ENCODE results near the gene CHRNE.

The CHRNE gene

GRCh38 chr17:4939546-4939795 is 36.6 kb upstream of the CHRNE start:
- H3F3A ChIP-seq (ENCODE audit: low read depth), result peaks cover 19% of the 10 kb centered on the region
- peaks cover 73% of the 10 kb centered on the region for H3K79me2 ChIP-seq (ENCODE audit: insufficient read depth, low read length)
- no peaks in the 10 kb centered on the region for H3K9me2 ChIP-seq (replicated peaks; ENCODE audit: low read depth, low read length)
- peak overlapping the region; percentile 67 for H2AFZ ChIP-seq (ENCODE audit: low read length)
- peaks cover 41% of the 10 kb centered on the region for H4K20me1 ChIP-seq (ENCODE audit: insufficient read depth, low read length, poor library complexity, severe bottlenecking)
- no peaks in the 10 kb centered on the region for H3K9me3 ChIP-seq (ENCODE audit: insufficient read depth, low read depth, low read length)
- TF ChIP-seq, protein P1, sequence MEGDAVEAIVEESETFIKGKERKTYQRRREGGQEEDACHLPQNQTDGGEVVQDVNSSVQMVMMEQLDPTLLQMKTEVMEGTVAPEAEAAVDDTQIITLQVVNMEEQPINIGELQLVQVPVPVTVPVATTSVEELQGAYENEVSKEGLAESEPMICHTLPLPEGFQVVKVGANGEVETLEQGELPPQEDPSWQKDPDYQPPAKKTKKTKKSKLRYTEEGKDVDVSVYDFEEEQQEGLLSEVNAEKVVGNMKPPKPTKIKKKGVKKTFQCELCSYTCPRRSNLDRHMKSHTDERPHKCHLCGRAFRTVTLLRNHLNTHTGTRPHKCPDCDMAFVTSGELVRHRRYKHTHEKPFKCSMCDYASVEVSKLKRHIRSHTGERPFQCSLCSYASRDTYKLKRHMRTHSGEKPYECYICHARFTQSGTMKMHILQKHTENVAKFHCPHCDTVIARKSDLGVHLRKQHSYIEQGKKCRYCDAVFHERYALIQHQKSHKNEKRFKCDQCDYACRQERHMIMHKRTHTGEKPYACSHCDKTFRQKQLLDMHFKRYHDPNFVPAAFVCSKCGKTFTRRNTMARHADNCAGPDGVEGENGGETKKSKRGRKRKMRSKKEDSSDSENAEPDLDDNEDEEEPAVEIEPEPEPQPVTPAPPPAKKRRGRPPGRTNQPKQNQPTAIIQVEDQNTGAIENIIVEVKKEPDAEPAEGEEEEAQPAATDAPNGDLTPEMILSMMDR (conservative IDR thresholded peaks at IDR 0.05; ENCODE audit: low read length), result no peak
- TF ChIP-seq EZH2phosphoT487 (IDR thresholded peaks at IDR 0.05; ENCODE audit: borderline replicate concordance), result no peak
- peaks cover 70% of the 10 kb centered on the region for H3K4me1 ChIP-seq (ENCODE audit: insufficient read depth, low read length, poor library complexity, severe bottlenecking)
- H3K9ac ChIP-seq (ENCODE audit: low read depth, low read length, poor library complexity, severe bottlenecking), result peak overlapping the region; percentile 99
- no peaks in the 10 kb centered on the region for H3K27me3 ChIP-seq (ENCODE audit: insufficient read depth, low read length, poor library complexity, severe bottlenecking)
- peaks cover 18% of the 10 kb centered on the region; the same call in 1 of the 2 replicates for H3K36me3 ChIP-seq (ENCODE audit: insufficient read depth, low read length)
- H3K4me3 ChIP-seq (ENCODE audit: low read length, poor library complexity, severe bottlenecking), result peak overlapping the region; percentile 90
- H3K4me2 ChIP-seq (ENCODE audit: low read depth, low read length, poor library complexity, severe bottlenecking), result peak overlapping the region; percentile 98

GRCh38 chr17:4938688-4939545 is 36.0 kb upstream of the CHRNE start:
- peak overlapping the region; percentile 99 for H3K9ac ChIP-seq (ENCODE audit: low read depth, low read length, poor library complexity, severe bottlenecking)
- H3K9me2 ChIP-seq (replicated peaks; ENCODE audit: low read depth, low read length), result no peaks in the 10 kb centered on the region
- TF ChIP-seq EZH2phosphoT487 (IDR thresholded peaks at IDR 0.05; ENCODE audit: borderline replicate concordance), result no peak
- TF ChIP-seq, protein P1 (conservative IDR thresholded peaks at IDR 0.05; ENCODE audit: low read length), result no peak
- peak overlapping the region; percentile 98 for H3K4me2 ChIP-seq (ENCODE audit: low read depth, low read length, poor library complexity, severe bottlenecking)
- peaks cover 69% of the 10 kb centered on the region for H3K4me1 ChIP-seq (ENCODE audit: insufficient read depth, low read length, poor library complexity, severe bottlenecking)
- H3K79me2 ChIP-seq (ENCODE audit: insufficient read depth, low read length), result peaks cover 67% of the 10 kb centered on the region
- H2AFZ ChIP-seq (ENCODE audit: low read length), result peak overlapping the region; percentile 67
- peak overlapping the region; percentile 90 for H3K4me3 ChIP-seq (ENCODE audit: low read length, poor library complexity, severe bottlenecking)
- H3F3A ChIP-seq (ENCODE audit: low read depth), result peaks cover 17% of the 10 kb centered on the region
- H3K9me3 ChIP-seq (ENCODE audit: insufficient read depth, low read depth, low read length), result no peaks in the 10 kb centered on the region
- peaks cover 16% of the 10 kb centered on the region; the same call in 1 of the 2 replicates for H3K36me3 ChIP-seq (ENCODE audit: insufficient read depth, low read length)
- no peaks in the 10 kb centered on the region for H3K27me3 ChIP-seq (ENCODE audit: insufficient read depth, low read length, poor library complexity, severe bottlenecking)
- peaks cover 38% of the 10 kb centered on the region for H4K20me1 ChIP-seq (ENCODE audit: insufficient read depth, low read length, poor library complexity, severe bottlenecking)

DNA sequence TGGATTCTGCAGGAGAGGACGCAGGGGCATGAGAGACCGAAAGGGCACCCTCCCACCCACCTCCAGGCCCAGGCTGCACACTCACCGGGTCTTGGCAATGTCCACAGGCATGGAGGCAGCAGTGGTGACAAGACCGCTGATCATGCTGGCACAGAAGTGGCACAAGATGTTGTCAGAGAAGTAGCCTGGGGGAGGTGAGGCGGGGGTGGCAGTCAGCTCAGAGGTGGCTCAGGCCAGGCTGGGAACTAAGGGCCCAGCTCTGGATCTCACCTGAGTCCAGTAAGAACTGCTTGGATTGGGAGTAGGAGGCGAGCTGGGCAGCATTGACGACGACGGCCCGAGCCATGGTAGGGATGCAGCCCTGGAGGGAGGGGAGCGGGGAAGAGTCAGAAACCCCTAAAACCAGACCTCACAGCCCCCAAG is 35.2 kb upstream of the CHRNE start:
- peak overlapping the region; percentile 99 for H3K9ac ChIP-seq (ENCODE audit: low read depth, low read length, poor library complexity, severe bottlenecking)
- H3K4me3 ChIP-seq (ENCODE audit: low read length, poor library complexity, severe bottlenecking), result peak overlapping the region; percentile 90
- TF ChIP-seq, protein P1 (conservative IDR thresholded peaks at IDR 0.05; ENCODE audit: low read length), result no peak
- TF ChIP-seq EZH2phosphoT487 (IDR thresholded peaks at IDR 0.05; ENCODE audit: borderline replicate concordance), result no peak

More for the DNA sequence above, 35.2 kb upstream of the CHRNE start:
- no peaks in the 10 kb centered on the region for H3K27me3 ChIP-seq (ENCODE audit: insufficient read depth, low read length, poor library complexity, severe bottlenecking)
- no peak overlapping the region for H2AFZ ChIP-seq (ENCODE audit: low read length)
- H3K9me3 ChIP-seq (ENCODE audit: insufficient read depth, low read depth, low read length), result no peaks in the 10 kb centered on the region
- peaks cover 12% of the 10 kb centered on the region for H3F3A ChIP-seq (ENCODE audit: low read depth)
- H3K79me2 ChIP-seq (ENCODE audit: insufficient read depth, low read length), result peaks cover 59% of the 10 kb centered on the region
- peak overlapping the region; percentile 98 for H3K4me2 ChIP-seq (ENCODE audit: low read depth, low read length, poor library complexity, severe bottlenecking)
- H4K20me1 ChIP-seq (ENCODE audit: insufficient read depth, low read length, poor library complexity, severe bottlenecking), result peaks cover 29% of the 10 kb centered on the region
- peaks cover 69% of the 10 kb centered on the region for H3K4me1 ChIP-seq (ENCODE audit: insufficient read depth, low read length, poor library complexity, severe bottlenecking)
- H3K9me2 ChIP-seq (replicated peaks; ENCODE audit: low read depth, low read length), result no peaks in the 10 kb centered on the region
- peaks cover 10% of the 10 kb centered on the region; the same call in 1 of the 2 replicates for H3K36me3 ChIP-seq (ENCODE audit: insufficient read depth, low read length)
